WTC11 (cell line): ENCODE results near the gene CD22.

Experiments
- CTCF ChIP-seq: fragments of 200-600 bp; IDR thresholded peaks from 2 replicates; pipeline ENCODE4 v1.8.0; 2022; ENCODE audit warnings: antibody characterized with exemption
- MYBL2 ChIP-seq: sonication (generic); formaldehyde crosslinking; IDR thresholded peaks from 2 replicates; pipeline ENCODE4 v1.8.1; 2023; ENCODE audit warnings: mild to moderate bottlenecking, moderate library complexity, missing genetic modification reagents
- TCF7 ChIP-seq: sonication (generic); formaldehyde crosslinking; IDR thresholded peaks from 2 replicates; pipeline ENCODE4 v1.8.0; 2022; ENCODE audit warnings: mild to moderate bottlenecking, low read depth, missing genetic modification reagents, moderate library complexity

- no peak for TF ChIP-seq CTCF
- no peak for TF ChIP-seq TCF7 (CRISPR knock-in tag)
- TF ChIP-seq MYBL2: no peak
These were observed 28.7 kb upstream of the CD22 start for GRCh38 chr19:35300339-35300649.
